IPS DF 4.7 (cell line): ENCODE results near the gene GALNT11.
A peak's percentile ranks its signal among the peaks of the same experiment; 100 is the strongest.

Source experiments
- DNase-seq: peaks from one replicate; pipeline ENCODE4 v3.0.0-alpha.2; 2013; ENCODE audit warnings: low spot score; ENCODE audit errors: extremely low read depth

The GALNT11 gene

GRCh38 chr7:152144557-152145245 lies 119.2 kb downstream of the GALNT11 start:
- DNase-seq = no peak

GRCh38 chr7:152145853-152146466 lies 120.5 kb downstream of the GALNT11 start:
- DNase-seq = peak; percentile 5

GRCh38 chr7:152148706-152149105 lies 123.2 kb downstream of the GALNT11 start:
- no peak for DNase-seq

GRCh38 chr7:152149363-152149762 lies 123.9 kb downstream of the GALNT11 start:
- no peak for DNase-seq

- no peak for DNase-seq
These were observed 126.8 kb downstream of the GALNT11 start for GRCh38 chr7:152152267-152152666.

GRCh38 chr7:152158801-152159587 lies 133.5 kb downstream of the GALNT11 start:
- no peak for DNase-seq

GRCh38 chr7:152161171-152161570 lies 135.7 kb downstream of the GALNT11 start:
- no peak for DNase-seq

- no peak for DNase-seq
These were observed 136.8 kb downstream of the GALNT11 start for GRCh38 chr7:152162287-152162686.
